Anterior cingulate cortex (tissue), 58 donors: ENCODE results near the gene CIBAR2.
"Not testable (repeated sequence)": the region's sequence is repeated elsewhere in the genome, so short reads cannot be mapped to it uniquely, and the experiment has no call there.

Source experiments
- DNase-seq, 58 donors: peaks; one replicate each; lab custom pipeline; 2025; lab: John Stamatoyannopoulos, UW

Gene CIBAR2

GRCh38 chr16:85129876-85130704 lies 17.8 kb upstream of the CIBAR2 start:
- peak in 8 of 58 donors; percentile 6 to 55 (median 29) for DNase-seq

GRCh38 chr16:85128079-85128837 lies 16.0 kb upstream of the CIBAR2 start:
- no peak for DNase-seq

- DNase-seq = no peak
Measured at GRCh38 chr16:85127379-85127723, 15.1 kb upstream of the CIBAR2 start.

GRCh38 chr16:85126705-85127378 lies 14.6 kb upstream of the CIBAR2 start:
- DNase-seq = peak in 39 of 58 donors; percentile 18 to 75 (median 46)

GRCh38 chr16:85126394-85126704 lies 14.1 kb upstream of the CIBAR2 start:
- no peak for DNase-seq

GRCh38 chr16:85125570-85126393 lies 13.5 kb upstream of the CIBAR2 start:
- peak in 6 of 58 donors; percentile 10 to 36 (median 27) for DNase-seq

GRCh38 chr16:85124636-85125346 lies 12.5 kb upstream of the CIBAR2 start:
- no peak for DNase-seq

GRCh38 chr16:85123891-85124635 lies 11.8 kb upstream of the CIBAR2 start:
- peak in 41 of 58 donors; percentile 10 to 78 (median 43) for DNase-seq

GRCh38 chr16:85123441-85123840 lies 11.2 kb upstream of the CIBAR2 start:
- DNase-seq = not testable (repeated sequence)

GRCh38 chr16:85120006-85120340 lies 7.7 kb upstream of the CIBAR2 start:
- no peak for DNase-seq

GRCh38 chr16:85117418-85117817 lies 5.1 kb upstream of the CIBAR2 start:
- no peak for DNase-seq

- peak in 56 of 58 donors; percentile 7 to 92 (median 62) for DNase-seq
Measured at GRCh38 chr16:85114909-85115567, 2.8 kb upstream of the CIBAR2 start.

- DNase-seq = no peak
Measured at GRCh38 chr16:85113913-85114312, 1.6 kb upstream of the CIBAR2 start.

GRCh38 chr16:85113168-85113733 lies 979 bp upstream of the CIBAR2 start:
- DNase-seq = no peak

- DNase-seq = no peak
Measured at GRCh38 chr16:85111184-85111583, 1.1 kb downstream of the CIBAR2 start.

- DNase-seq = no peak
Measured at GRCh38 chr16:85110105-85110504, 2.2 kb downstream of the CIBAR2 start.

GRCh38 chr16:85107532-85107931 lies 4.7 kb downstream of the CIBAR2 start:
- DNase-seq = no peak

- DNase-seq = no peak
Measured at GRCh38 chr16:85107083-85107482, 5.2 kb downstream of the CIBAR2 start.
